Mesodermal cell (in vitro differentiated cells): Measurements from ENCODE around the gene NR3C2.

Experiments
- H3K27ac ChIP-seq: 2 replicates; pipeline ENCODE4 v1.7.0; 2013; ENCODE audit warnings: mild to moderate bottlenecking, low read depth, low read length, moderate library complexity; ENCODE audit not compliant: severe bottlenecking
- H3K36me3 ChIP-seq: 2 replicates; pipeline ENCODE4 v1.7.1; 2013; ENCODE audit warnings: mild to moderate bottlenecking, low read length, moderate library complexity; ENCODE audit not compliant: control insufficient read depth, insufficient read depth
- H3K4me1 ChIP-seq: one replicate; pipeline ENCODE4 v1.7.1; 2013; ENCODE audit warnings: mild to moderate bottlenecking, low read length; ENCODE audit not compliant: insufficient read depth, control insufficient read depth, poor library complexity, severe bottlenecking
- H3K4me3 ChIP-seq: 2 replicates; pipeline ENCODE4 v1.7.0; 2013; ENCODE audit warnings: low read length, control low read depth, mild to moderate bottlenecking; ENCODE audit not compliant: insufficient read depth, poor library complexity, severe bottlenecking; ENCODE audit errors: extremely low read depth
- H3K9me3 ChIP-seq: 2 replicates; pipeline ENCODE4 v1.7.1; 2013; ENCODE audit warnings: mild to moderate bottlenecking, low read length, moderate library complexity; ENCODE audit not compliant: control insufficient read depth
- WGBS, 2 experiments: methylation state at CpG; one replicate each; pipeline ENCODE4 v1.1.5; 2013; ENCODE audit warnings: missing lambda C conversion rate in 2 of 2; ENCODE audit not compliant: insufficient coverage in 2 of 2; 5-methylcytosine and 5-hydroxymethylcytosine counted together

Gene NR3C2

GRCh38 chr4:148445860-148446330, 3.7 kb upstream of the NR3C2 start:
- Histone ChIP-seq H3K4me3 (peak overlapping the region; percentile 63), H3K4me1 (peaks cover 9% of the 10 kb centered on the region), H3K27ac (no peak overlapping the region), H3K9me3 (no peaks in the 10 kb centered on the region), H3K36me3 (no peaks in the 10 kb centered on the region)
- WGBS, 2 experiments = 4 to 15% methylated on average over 3 to 5 of the region's 13 CpGs

- Histone ChIP-seq H3K27ac (no peak overlapping the region), H3K4me3 (peak overlapping the region; percentile 63), H3K9me3 (no peaks in the 10 kb centered on the region), H3K4me1 (peaks cover 9% of the 10 kb centered on the region), H3K36me3 (no peaks in the 10 kb centered on the region)
- 0% methylated on average over 35 to 60 of the region's 98 CpGs for WGBS, 2 experiments
Measured at GRCh38 chr4:148445071-148445859, 3.1 kb upstream of the NR3C2 start.

- no peaks in the 10 kb centered on the region for H3K9me3 ChIP-seq
- H3K36me3 ChIP-seq = no peaks in the 10 kb centered on the region
- H3K27ac ChIP-seq = no peak overlapping the region
- 0% methylated on average over 51 to 53 of the region's 89 CpGs for WGBS, 2 experiments
- peaks cover 9% of the 10 kb centered on the region for H3K4me1 ChIP-seq
- peak overlapping the region; percentile 63 for H3K4me3 ChIP-seq
Measured at GRCh38 chr4:148444296-148445070, 2.3 kb upstream of the NR3C2 start.

- H3K4me3 ChIP-seq = peak overlapping the region; percentile 63
- H3K9me3 ChIP-seq = no peaks in the 10 kb centered on the region
- peaks cover 9% of the 10 kb centered on the region for H3K4me1 ChIP-seq
- no peak overlapping the region for H3K27ac ChIP-seq
- WGBS, 2 experiments = 0% methylated on average over 40 to 55 of the region's 64 CpGs
- no peaks in the 10 kb centered on the region for H3K36me3 ChIP-seq
Measured at GRCh38 chr4:148443512-148444295, 1.5 kb upstream of the NR3C2 start.

- 0 to 1% methylated on average over 12 to 18 of the region's 27 CpGs for WGBS, 2 experiments
- Histone ChIP-seq H3K4me1 (peaks cover 9% of the 10 kb centered on the region), H3K27ac (no peak overlapping the region), H3K4me3 (peak overlapping the region; percentile 63), H3K9me3 (no peaks in the 10 kb centered on the region), H3K36me3 (no peaks in the 10 kb centered on the region)
Measured at GRCh38 chr4:148442832-148443511, 758 bp upstream of the NR3C2 start.

- Histone ChIP-seq H3K4me3 (peak overlapping the region; percentile 63), H3K27ac (no peak overlapping the region), H3K9me3 (no peaks in the 10 kb centered on the region), H3K36me3 (no peaks in the 10 kb centered on the region), H3K4me1 (peaks cover 9% of the 10 kb centered on the region)
- 0% methylated on average over 2 to 7 of the region's 12 CpGs for WGBS, 2 experiments
Measured at GRCh38 chr4:148441624-148441985, 609 bp downstream of the NR3C2 start.

- H3K4me3 ChIP-seq = no peak overlapping the region
- H3K27ac ChIP-seq = no peak overlapping the region
- no peaks in the 10 kb centered on the region for H3K9me3 ChIP-seq
- no peaks in the 10 kb centered on the region for H3K36me3 ChIP-seq
- 100% methylated on average over 1 of the region's 2 CpGs; no CpG with 5 or more reads in 1 of the 2 experiments for WGBS, 2 experiments
- H3K4me1 ChIP-seq = peaks cover 6% of the 10 kb centered on the region
Measured at GRCh38 chr4:148438047-148438446, 4.2 kb downstream of the NR3C2 start.

GRCh38 chr4:148437439-148437838, 4.8 kb downstream of the NR3C2 start:
- H3K36me3 ChIP-seq = no peaks in the 10 kb centered on the region
- no peaks in the 10 kb centered on the region for H3K9me3 ChIP-seq
- peaks cover 6% of the 10 kb centered on the region for H3K4me1 ChIP-seq
- H3K4me3 ChIP-seq = no peak overlapping the region
- 80% methylated on average over 2 of the region's 2 CpGs; no CpG with 5 or more reads in 1 of the 2 experiments for WGBS, 2 experiments
- no peak overlapping the region for H3K27ac ChIP-seq

- H3K4me3 ChIP-seq = no peak overlapping the region
- no peak overlapping the region for H3K27ac ChIP-seq
- 90 to 92% methylated on average over 5 of the region's 7 CpGs for WGBS, 2 experiments
- H3K9me3 ChIP-seq = no peaks in the 10 kb centered on the region
- no peaks in the 10 kb centered on the region for H3K36me3 ChIP-seq
- peaks cover 3% of the 10 kb centered on the region for H3K4me1 ChIP-seq
Measured at GRCh38 chr4:148436512-148436911, 5.7 kb downstream of the NR3C2 start.
